GM19035 (cell line): ENCODE measurements around the gene MRPS12.

ENCODE experiments used
- ATAC-seq: cut with Tn5 transposase; IDR thresholded peaks from one replicate; pipeline ENCODE4 v1.9.1; 2021; ENCODE audit not compliant: unreplicated experiment

MRPS12 gene

DNA sequence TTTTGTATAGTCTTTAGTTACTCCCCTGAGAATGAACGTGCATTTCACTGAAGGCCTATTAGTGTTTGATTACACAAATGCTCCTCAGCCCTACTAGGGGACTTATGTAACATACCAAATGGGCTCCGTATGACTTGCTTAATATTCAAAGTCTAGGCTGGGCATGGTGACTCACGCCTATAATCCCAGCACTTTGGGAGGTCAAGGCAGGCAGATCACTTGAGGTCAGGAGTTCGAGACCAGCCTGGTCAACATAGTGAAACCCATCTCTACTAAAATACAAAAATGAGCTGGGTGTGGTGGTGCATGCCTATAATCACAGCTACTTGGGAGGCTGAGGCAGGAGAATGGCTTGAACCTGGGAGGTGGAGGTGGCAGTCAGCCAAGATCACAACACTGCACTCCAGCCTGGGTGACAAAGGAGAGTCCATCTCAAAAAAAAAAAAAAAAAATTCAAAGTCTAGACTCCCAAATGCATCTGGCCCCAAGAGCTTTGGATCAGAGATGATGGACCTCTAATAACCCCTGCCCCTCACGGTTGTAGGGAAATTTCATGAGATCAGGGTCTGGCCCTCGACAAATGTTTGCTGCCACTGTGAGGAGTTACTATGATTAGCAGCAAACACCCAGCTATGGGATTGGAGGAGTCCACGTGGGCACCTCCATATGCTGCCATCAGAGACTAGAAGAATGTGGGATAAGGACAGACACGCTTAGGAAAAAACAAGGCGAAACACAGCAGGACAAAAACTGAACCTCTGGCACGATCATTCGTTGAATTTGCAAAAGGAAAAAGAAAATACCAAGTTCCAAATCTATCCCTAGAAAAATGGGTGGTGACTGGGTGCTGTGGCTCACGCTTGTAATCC is 40.2 kb downstream of the MRPS12 start:
- no peak for ATAC-seq

GRCh38 chr19:38971672-38972071 is 40.9 kb downstream of the MRPS12 start:
- no peak for ATAC-seq

DNA sequence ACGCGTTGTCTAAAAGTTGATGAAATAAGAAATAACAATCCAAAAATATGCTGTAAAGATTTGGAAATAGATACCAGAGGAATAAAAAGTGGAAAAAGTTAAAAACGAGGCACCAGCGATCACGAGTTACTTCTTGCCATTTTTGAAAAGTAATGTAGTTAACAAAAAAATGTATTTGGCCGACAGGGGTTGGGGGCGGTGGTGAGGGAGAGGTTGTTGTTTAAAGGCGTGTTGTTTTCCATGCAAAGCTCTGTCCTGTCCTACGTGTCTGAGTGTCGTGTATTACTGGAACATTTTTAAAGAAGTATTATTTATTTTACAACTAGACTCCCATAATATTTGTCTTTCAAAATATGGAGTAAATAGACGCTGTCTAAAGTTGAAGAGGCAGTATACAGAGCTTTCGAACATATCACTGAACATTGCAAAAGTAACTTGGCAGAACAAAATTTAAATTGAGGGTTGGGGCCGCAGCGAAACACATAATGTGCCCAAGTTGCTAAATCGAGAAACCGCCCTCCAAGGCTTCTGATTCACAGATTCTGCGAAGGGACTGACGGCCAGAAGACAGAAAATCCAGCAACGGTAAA is 44.0 kb downstream of the MRPS12 start:
- no peak for ATAC-seq

DNA sequence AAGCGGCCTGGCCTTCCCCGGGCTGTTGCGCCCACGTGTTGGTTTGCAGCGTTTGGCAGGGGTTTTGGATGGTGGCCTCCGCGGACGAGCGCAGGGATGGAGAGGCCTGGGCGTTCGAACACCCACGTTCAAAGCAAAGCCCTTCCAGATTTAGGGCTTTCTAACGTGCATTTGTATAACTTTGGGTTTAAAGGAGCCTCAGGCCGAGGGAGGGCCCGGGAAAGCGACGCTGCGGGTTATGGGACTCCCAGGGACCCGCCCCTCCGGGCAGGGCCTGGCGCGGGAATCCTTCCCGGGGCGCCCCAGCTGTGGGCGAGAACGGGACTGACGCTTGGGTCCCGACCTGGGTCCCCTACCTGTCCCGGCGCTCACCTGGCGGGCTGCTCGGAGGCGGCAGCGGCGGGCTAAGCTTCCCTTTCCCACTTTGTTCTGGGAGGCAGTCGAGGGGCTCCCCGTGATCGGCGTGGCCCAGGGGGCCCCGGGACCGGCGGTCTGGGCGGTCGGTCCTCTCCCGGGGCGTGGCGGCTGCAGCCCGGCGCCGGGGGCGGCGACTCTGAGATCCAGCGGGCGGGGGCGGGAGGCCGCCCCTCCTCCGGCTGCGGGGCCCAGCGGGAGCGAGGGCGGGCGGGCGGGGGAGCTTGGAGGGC is 44.6 kb downstream of the MRPS12 start, which contains the start of gene FBXO17:
Gene FBXO17, minus strand, starts transcription at position 529 of the 647 bp plus-strand sequence. CDS start 25,423 bp downstream, outside the sequence.
- no peak for ATAC-seq

- no peak for ATAC-seq
Measured at GRCh38 chr19:38975861-38976271, 45.1 kb downstream of the MRPS12 start.

DNA sequence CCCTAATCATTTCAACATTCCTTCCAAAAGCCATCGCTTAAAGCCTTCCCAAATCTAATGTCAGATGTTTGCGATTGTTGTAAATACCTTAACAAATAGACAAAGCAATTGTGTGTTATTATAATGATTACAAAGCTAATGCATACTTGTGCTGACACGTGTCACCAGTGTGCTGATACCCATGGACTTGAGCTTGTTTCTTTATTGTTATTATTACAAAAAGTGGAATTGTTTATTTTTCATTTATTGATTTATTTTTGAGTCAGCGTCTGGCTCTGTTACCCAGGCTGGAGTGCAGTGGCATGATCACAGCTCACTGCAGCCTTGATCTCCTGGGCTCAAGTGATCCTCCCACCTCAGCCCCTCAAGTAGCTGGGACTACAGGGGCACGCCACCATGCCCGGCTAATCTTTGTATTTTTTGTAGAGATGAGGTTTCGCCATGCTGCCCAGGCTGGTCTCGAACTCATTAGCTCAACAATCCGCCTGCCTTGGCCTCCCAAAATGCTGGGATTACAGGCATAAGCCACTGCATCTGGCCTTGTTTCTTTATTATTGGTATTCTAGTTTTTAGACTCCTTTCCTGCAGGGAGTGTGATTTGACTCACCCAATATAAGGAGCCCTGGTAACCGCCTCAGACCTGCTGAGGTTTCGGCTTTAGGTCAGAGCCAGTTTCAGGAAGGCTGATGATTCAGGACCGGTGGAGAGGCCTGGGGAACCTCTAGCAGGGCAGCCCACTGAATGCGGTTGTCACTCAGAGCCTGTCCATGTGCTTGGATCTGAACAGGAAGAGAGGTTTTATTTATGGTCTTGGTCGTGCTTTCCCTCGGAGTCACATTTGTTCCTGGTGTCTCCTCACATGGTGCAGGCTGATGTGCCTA is 46.9 kb downstream of the MRPS12 start:
- peak; percentile 59 for ATAC-seq

DNA sequence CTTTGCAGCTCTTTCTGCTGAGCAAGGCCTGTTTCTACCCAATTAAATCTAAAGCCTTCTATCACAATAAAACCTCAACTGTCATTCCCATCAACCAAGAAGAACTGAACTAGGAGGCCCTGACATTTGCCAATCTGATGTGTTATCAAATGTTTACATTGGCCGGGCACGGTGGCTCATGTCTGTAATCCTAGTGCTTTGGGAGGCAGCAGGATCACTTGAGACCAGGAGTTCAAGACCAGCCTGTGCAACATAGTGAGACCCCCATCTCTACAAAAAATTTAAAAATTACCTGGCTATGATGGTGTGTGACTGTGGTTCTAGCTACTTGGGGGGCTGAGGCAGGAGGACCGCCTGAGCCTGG is 47.6 kb downstream of the MRPS12 start:
- no peak for ATAC-seq

DNA sequence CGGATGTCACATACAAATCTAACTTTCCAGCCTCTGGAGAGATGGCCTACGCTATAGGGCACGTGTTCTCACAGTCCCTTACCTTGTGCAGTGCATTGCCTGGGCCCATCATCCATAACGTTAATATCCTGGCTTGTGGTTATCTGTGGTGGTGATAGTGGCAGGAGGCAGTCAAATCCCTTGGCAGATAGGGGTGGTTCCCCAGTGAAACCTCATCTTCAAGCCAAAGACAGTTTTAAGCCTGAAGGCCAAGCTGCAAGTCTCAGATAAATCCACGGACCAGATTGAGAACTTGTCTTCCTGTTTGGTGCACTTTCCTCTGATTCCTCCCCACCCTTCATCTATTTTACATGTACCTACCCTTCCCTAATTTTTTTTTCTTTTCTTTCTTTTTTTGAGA is 49.1 kb downstream of the MRPS12 start:
- ATAC-seq: no peak

- no peak for ATAC-seq
Measured at GRCh38 chr19:38980583-38981374, 50.0 kb downstream of the MRPS12 start.
